Measurements from ENCODE around the gene TENM3.
"Not testable (repeated sequence)": the region's sequence is repeated elsewhere in the genome, so short reads cannot be mapped to it uniquely, and the experiment has no call there.

Gene TENM3

DNA sequence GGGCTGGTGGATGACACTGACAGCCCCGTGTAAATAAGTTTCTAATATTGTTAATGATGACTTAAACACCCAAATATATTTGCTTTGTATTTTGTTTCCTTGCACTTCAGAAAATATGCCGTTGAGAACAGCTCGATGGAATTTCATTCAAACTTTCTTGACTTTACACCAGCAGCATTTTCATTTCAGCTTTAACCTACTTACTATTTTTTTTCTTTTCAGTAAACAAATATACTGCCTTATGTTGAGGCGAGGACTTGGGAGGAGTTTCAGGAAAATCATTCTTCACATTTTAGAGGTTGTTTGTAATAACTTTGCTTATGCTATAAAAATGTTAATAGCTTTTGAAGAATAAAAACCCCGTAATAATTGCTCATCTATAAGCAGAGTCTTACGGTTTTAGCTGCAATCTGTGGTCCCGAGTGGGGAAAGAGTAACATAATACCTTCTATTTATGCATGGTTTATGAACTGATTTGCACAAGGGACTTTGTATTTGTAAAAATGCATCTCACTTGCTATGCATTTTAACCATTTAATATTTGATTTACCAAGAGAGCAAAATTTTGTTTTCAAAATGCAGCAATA lies 14.1 kb upstream of the TENM3 start:
- DNase-seq: no peak

DNA sequence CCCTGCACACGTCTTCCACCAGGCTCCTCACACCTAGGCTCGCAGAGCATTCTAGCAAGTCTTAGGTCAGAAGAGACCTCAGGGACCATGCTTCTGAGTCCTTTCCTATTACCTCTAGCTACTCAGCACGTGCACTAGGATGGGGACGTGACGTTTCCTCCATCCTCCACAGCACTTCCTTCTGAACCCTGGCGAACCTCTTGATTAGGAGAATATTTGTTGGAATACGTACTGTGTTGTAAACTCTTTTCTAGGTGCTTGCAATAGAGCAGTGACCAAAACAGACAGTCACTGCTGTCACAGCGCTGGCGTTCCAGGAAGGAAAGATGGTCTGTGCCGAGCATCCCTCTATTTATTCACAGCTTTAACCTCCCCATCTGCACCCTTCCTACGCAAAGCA lies 12.9 kb upstream of the TENM3 start:
- DNase-seq: no peak

DNA sequence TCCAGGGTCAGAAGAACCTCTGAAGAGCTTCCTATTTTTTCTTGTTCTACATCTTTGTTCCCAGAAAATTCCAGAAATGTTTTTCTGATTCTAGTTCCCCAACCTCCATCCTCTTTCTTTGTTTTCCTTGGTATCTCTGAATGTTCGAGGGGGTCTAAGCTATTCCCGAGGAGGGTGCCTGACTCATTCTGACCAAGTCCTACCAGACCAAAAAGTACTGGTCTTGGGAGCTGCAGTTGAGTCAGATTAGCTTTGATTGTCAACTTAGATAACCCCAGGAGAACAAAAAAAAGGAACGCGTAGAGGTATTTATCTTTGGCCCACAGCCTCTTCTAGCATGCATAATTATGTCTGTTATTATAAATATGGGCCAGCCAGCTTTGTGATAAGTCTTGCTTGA lies 12.1 kb upstream of the TENM3 start:
- DNase-seq: no peak

DNA sequence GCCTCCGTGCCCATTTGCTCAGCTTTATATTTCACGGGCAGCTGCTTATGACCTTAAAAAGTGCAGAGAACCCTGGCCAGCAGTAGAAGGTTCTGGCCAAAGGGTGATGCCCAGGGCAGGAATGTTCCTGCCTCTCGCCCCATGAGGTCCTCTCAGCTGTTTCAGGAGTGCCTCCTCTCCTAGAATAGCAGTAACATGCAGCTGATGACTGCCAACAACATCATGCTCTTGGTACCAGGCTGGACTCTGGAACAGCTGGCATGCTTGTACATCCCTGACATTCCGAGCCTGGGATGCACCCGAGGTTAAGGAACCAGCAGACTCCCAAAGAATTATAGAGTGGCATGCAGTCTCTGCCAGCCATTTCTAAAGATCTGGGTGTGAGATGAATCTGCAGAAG lies 11.7 kb upstream of the TENM3 start:
- DNase-seq: no peak

DNA sequence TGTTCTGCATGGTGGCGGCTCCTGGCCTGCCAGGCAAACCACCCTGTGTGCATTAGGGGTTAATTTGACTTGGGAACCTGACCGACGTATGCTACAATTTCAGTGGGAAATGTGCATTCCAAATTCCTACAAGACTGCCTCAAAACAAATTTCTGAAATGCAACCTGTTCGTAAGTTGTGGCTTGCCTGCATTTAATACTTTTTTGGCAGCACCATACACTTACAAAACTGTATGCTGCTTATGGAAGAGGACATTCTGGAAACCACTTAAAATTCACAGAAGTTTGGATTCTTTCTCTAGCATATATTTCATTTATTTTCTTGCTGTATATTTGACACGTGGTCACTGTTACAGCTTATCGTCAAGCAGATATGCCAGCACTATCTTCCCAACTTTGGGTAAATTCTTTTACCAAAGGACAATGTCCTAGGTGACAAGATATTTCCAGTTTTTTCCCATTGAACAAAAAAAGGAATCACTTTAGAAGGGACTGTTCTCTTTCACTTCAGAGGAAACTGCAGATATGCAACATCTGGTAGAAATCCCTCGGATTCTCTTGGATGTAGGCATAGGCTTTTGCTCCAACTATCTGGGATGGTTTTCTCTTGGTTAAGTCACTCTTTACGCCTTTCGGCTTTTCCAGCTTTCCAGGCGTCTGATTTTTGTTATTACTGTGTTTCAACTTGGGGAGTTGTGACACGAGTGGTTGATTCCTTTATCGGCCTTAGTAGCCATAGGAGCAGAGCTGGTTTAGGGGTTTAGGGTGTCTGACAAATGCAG lies 9.7 kb upstream of the TENM3 start:
- DNase-seq: no peak

DNA sequence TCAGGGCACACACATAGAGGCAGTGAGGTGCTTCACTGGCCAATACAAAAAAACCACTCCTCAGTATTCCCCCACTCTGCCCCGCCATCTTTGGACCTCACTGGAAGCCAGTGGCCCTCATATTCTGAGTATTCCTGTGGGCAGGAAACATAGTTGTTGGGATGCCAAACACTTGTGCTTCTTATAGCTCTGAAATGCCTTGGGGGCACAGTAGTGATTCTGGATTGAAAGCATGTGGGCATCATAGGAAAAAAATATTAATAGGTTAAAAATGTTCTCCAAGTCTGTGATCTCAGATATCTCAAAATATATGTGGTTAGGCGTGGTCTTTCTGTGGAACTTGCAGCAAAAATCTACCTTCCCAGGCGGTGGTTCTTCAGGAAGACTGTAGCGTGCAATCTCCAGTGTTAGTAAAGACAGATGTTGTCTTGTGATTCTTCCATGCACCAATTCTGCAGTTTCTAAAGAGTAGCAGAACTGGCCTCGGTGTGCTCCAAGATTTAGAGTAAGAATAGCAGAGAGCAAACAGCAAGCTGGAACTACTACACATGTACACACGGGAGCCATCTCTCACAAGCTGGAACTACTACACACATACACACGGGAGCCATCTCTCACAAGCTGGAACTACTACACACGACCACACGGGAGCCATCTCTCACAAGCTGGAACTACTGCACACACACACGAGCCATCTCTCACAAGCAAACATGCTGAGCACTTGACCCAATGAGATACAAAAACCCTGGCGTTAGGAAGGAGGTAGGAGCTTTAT lies 8.0 kb upstream of the TENM3 start:
- DNase-seq: no peak

DNA sequence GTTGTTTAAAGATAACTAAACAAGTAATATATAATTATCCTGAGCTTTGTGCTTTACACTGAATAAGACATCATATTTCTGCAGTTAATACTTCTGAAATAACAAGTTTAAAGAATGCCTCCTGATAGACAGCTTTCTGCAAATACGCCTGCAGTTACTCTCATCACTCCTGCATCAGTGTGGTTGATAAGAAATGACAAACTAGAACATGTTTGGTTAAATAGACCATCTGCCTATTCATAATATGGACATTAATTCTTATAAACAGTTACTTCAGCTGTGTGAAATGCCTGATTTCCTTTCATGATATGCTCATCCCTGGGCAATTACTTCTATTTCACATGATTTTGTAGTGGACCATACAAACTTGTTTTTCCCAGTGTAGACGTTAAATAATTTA lies 7.0 kb upstream of the TENM3 start:
- DNase-seq: no peak

DNA sequence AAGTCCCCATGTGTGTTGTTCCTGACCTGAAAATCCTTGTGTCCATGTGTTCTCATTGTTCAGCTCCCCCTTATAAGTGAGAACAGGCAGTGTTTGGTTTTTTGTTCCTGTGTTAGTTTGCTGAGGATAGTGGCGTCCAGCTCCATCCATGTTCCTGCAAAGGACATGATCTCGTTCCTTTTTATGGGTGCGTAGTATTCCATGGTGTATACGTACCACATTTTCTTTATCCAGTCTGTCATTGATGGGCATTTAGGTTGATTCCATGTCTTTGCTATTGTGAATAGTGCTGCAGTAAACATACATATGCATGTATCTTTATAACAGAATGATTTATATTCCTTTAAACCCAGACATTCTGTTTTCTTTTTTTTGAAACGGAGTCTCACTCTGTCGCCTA lies 6.2 kb upstream of the TENM3 start:
- DNase-seq: not testable (repeated sequence)

DNA sequence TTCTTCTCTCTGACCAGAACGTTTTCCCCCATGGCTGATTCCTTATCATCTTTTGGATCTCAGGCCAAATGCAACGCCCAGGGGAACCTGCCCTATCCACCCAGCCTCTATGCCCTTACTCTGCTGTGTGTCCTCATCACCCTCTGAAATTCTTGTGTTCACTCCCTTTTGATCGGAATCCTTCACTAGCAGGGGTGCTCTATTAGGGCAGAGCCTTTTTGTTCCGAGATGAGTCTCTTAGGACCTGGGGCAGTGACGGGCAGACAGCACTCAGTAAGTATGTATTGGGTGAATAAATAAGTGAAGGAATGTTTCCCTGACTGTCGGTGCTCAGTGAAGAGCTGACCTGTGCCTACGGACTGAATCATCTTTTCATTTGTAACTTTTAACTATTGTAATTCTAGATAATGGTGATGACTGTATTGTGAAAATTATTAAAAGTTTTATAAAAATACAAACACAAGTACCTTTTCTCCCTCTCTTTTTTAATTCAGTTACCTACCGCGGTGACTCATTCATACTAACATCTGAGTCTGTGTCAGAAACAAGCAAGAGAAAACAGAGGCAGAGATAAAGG lies 4.8 kb upstream of the TENM3 start:
- DNase-seq: no peak

DNA sequence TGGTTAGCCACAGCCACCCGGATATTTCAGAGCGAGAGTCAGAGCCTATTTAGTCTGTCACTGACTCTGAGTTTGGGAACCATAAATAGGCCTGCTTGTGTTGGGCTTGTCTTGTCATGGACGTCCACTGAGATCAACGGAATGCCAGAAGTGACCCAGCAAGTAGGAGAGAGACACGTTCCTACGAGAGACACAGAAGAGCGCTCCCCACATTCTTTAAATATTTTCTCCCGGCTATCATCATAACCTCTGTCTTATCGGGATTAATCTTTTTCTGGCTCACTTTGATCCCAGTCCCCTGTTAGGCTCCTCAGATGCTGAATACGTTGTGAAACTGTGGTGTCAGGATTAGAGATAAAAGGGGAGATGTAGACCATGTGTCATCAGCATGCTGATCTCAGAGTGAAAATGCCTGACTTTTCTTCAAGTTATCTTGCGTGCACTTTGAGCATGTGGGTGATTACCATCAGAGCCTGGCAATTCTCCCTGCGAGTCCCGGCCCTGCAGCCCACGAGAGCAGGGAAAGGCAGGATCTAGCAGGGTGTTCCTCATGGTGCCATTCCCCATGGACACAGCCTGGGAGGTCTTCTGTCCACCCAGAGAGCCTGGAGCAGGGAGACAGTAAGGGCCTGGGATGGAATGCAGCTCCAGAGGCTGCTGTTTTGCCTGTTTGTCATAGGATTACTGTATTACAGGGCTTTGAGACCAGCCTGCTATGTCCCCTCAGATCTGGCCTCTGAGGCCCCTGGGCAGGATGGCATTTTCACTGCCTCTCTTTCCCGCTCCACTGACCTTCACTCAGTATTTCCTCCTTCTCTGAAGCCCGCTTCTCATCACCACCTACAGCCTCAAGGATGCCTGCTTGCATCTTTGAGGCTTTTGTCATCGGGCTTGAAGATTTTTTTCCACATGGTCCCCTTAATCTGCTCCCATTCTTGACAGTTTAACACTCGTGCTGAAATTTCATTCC lies 2.8 kb upstream of the TENM3 start:
- DNase-seq: no peak

DNA sequence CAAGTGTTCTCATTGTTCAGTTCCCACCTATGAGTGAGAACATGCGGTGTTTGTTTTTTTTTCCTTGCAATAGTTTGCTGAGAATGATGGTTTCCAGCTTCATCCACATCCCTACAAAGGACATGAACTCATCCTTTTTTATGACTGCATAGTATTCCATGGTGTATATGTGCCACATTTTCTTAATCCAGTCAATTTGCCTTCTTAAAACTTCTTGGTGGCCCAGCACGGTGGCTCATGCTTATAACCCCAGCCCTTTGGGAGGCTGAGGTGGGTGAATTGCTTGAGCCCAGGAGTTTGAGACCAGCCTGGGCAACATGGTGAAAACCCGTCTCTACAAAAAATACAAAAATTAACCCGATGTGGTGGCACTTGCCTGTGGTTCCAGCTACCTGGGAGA lies 942 bp upstream of the TENM3 start:
- DNase-seq: not testable (repeated sequence)

DNA sequence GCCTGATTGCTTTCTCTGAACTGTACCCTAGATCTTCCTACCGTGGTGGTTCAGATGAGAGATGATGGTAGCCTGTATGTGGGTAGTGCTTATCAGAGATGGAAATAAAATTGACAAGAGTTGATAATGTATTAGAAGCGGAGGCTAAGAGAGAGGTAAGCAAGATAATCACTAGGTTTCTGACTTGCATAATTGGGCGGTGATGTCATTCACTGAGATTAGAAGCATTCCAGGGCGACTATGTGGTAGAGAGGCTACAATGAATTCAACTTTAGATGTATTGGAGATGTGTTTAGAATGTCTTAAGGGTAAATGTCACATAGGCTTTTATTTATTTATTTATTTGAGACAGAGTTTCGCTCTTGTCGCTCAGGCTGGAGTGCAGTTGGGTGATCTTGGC lies 415 bp upstream of the TENM3 start:
- DNase-seq: no peak

DNA sequence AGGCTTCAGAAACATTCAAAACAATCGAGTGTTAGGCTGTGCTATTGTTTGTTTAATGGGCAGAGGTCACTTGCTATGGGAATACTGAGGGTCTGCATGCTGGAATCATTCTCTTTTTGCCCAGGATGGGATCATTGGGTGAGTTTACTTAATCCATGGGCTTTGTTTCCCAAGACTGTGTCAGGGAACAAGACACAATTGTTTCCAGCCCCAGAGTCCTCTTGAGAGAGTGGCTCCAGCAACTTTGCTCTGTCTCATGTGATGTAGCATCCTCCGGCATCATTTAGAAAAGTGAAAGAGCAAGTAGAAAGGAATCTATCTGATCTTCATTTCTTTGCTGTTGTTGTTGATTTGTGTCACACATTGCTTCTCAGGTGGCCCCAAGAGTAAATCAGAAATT lies 1.8 kb downstream of the TENM3 start:
- DNase-seq: no peak

DNA sequence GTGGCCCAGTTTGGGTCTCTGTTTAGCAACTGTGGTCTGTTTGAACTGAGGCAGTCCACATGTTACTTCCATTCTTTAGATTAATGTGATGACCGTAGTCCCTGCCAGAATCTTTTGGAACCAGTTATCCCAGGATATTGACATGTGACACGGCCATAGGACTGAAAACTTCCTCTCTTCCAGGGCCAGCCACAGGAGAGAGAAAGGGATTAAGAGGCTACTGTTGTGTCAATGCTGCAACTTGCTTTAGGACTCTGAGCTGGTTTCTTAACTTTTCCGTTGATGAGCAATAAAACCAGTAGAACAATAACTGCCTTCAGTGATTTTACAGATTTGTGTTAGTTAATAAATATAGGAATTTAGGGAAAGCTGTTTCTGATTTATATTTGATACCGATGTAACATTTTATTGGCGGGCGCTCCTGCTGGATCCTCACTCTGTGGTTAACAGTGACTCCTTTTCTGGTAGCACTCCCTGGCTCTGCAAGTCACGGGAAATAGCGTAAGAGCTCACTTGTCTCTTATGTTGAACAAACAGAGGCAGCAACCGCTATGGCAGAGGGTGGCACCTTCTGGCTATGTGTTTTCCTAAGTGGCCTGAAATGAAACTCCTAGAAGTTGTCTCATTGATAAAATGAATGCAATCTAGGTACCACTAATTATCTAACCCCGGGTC lies 2.5 kb downstream of the TENM3 start:
- no peak for DNase-seq

DNA sequence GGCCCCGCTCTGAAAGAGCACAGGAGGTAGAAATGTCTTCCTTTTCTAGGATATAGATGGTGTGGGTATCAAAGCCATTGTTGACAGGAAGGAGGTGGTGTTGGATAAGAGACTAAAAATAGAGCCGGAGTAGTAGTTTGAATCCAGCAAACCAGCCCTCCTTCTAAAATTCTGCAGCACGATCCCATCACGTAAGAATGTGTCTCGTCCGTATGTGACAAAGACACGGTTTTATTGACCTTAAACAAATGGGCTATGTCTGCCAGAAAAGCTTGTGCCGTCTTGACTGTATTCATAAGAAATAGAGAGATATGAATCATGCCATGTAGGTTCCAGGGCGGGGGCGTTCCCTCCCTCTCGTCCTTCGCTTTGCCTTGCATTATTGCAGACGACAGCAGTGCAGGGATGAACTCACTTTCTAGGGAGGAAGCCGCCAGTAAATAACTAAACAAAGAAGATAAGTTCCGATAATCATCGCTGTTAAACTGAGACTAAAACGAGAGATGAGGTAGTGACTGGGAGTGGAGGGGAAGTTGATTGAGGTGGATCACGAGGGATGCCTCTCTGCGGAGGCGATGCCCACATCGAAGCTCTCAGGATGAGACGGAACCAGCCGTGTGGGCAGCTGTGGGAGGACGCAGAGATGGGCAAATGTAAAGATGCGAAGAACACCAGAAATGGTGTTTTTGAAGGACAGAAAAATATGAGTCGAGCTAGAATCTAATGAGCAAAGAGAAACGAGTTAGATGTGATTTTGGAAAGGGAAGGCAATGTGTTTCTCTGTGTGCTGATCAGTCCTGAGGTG lies 3.4 kb downstream of the TENM3 start:
- no peak for DNase-seq

DNA sequence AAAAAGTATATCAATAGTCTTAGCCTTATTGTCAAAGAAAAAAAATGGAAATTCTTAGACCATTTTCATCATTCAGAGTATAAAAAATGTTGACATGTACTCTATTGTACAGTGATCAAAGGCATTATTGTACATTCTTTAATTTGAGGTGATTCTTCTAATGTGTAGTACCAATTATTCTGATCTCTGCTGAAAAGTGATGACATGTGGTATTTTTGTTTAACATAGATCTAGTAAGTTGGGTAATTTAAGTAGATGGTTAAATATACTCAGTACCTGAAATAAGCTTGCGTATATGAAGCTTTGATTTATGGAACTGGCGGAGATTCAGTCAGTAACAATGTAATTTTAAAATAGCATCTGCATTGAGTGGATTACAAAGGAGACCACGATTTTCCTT lies 5.1 kb downstream of the TENM3 start:
- no peak for DNase-seq

DNA sequence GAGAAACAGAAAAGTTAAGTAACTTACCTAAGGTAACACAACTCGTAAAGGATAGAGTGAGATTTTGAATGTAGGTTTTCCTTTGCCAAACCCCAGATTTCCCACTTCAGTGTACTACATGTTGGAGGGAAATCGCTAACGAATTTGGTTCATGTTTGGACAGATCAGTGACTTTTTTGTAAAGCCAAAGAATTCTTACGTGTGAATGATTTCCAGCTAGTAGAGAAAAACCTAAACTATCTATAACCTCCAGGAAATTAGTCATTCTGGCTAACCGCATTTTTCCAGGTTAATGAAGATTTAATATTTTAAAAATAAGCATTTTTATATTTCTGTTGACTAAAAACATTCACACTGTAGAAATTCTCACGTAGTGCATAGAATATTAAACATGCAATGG lies 7.2 kb downstream of the TENM3 start:
- no peak for DNase-seq

DNA sequence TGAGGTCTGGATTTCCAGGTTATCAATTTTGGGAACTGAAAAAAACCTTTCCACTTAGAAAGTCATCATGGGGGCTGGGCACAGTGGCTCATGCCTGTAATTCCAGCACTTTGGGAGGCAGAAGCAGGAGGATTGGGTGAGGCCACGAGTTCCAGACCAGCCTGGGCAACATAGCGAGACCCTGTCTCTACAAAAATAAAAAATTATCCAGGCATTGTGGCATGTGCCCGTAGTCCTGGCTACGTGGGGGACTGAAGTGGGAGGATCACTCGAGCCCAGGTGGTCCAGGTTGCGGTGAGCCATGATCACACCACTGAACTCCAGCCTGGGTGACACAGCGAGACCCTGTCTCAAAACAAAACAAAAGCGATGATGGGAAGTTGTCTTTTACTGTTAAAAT lies 7.9 kb downstream of the TENM3 start:
- no peak for DNase-seq

DNA sequence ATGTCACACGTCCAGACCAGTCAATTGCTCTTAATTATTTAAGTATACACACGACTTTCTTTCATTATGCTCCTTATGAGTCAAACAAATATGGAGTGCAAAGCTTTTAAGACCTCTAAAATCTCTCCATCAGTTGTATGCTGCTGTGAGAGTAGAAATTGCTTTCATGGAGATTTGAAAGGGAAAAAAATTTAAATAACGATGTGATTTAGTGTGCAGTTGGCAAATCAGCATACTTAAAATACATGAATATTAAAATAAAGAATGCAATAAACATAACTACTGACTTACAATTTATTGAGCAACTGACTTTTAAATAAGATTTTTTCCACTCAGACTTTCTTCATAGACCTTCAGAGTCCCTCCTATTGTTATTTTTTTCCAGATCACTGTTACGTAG lies 9.0 kb downstream of the TENM3 start:
- no peak for DNase-seq

DNA sequence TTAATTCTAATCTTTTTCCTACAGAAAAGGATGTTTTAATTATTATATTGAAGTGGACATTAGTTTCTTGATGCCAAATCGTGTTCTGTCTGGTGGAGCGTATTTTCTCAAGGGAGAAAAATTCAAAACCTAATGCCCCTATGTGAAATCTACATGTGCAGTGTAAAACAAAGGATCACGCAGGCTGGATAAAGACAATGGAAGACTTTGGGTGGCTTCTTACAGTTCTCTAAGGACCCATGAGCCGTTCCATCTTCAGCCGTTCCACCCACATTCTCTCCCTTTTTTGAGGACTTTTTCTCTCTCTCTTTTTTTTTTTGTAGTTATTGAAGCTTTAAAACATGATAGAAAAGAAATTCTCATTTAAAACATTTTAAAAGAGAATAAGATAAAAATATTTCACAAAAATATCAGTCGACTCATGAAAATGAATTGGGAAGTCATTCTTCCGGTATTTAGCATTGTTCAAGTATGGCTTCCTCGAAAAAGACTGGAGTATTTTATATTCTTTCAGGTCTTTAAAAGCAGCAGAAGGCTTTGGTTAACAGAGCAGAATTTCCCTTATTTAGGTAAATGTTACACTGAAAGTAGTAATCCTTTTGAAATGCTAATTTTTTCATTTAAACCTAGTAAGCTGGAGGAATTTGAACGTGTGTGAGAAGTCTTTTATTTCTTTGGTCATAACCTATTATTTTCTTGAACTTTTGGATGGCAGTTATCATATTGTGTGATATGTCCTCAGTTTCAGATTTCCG lies 11.0 kb downstream of the TENM3 start:
- no peak for DNase-seq

All from activated CD4-positive, alpha-beta T cell treated with anti-CD3 and anti-CD28 coated beads, Interleukin-2, amount 50 U/mL, for 1 hour (primary cell).